OCI-LY1 (cell line): ENCODE measurements around the gene LHX2.

Source experiments
- H2AFZ ChIP-seq: fragments of 200-600 bp; sonication (generic), shearing (Covaris generic); 2 replicates; pipeline ENCODE4 v1.6.0; 2014; ENCODE audit warnings: antibody characterized with exemption, mild to moderate bottlenecking, low read length
- H3F3A ChIP-seq: fragments of 200-600 bp; sonication (generic), shearing (Covaris generic); 2 replicates; pipeline ENCODE4 v1.6.0; 2014; ENCODE audit warnings: mild to moderate bottlenecking, antibody characterized with exemption, low read length, moderate library complexity; ENCODE audit not compliant: insufficient read depth
- H3K27ac ChIP-seq: fragments of 200-600 bp; sonication (generic); 2 replicates; pipeline ENCODE4 v1.5.1; 2014; ENCODE audit warnings: low read length, mixed run types, mild to moderate bottlenecking, low read depth; ENCODE audit not compliant: poor library complexity, severe bottlenecking
- H3K27me3 ChIP-seq: fragments of 200-600 bp; sonication (generic); 2 replicates; pipeline ENCODE4 v1.6.0; 2014; ENCODE audit warnings: antibody characterized with exemption, mild to moderate bottlenecking, low read length, moderate library complexity; ENCODE audit not compliant: insufficient read depth
- H3K36me3 ChIP-seq: fragments of 200-600 bp; sonication (generic); 2 replicates; pipeline ENCODE4 v1.6.1; 2014; ENCODE audit warnings: mild to moderate bottlenecking, antibody characterized with exemption, low read length, moderate library complexity, mixed read lengths; ENCODE audit not compliant: insufficient read depth
- H3K4me1 ChIP-seq: fragments of 200-600 bp; sonication (generic); 2 replicates; pipeline ENCODE4 v1.5.1; 2014; ENCODE audit warnings: mild to moderate bottlenecking, low read length, moderate library complexity; ENCODE audit not compliant: insufficient read depth, severe bottlenecking
- H3K4me2 ChIP-seq: fragments of 200-600 bp; sonication (generic), shearing (Covaris generic); 2 replicates; pipeline ENCODE4 v1.6.1; 2014; ENCODE audit warnings: low read length
- H3K4me3 ChIP-seq: fragments of 200-600 bp; sonication (generic); 2 replicates; pipeline ENCODE4 v1.5.1; 2014; ENCODE audit warnings: low read length, low read depth, mild to moderate bottlenecking, mixed read lengths; ENCODE audit not compliant: poor library complexity, severe bottlenecking
- H3K79me2 ChIP-seq: fragments of 200-600 bp; shearing (Covaris generic); 2 replicates; pipeline ENCODE4 v1.6.1; 2016; ENCODE audit warnings: mixed run types, low read length, mixed read lengths; ENCODE audit not compliant: insufficient read depth
- H3K9ac ChIP-seq: fragments of 200-600 bp; sonication (generic), shearing (Covaris generic); 2 replicates; pipeline ENCODE4 v1.6.1; 2014; ENCODE audit warnings: mild to moderate bottlenecking, low read length, mixed read lengths
- H3K9me2 ChIP-seq: fragments of 200-600 bp; sonication (generic), shearing (Covaris generic); 2 replicates; pipeline ENCODE4 v1.6.1; 2014; ENCODE audit warnings: low read depth, mild to moderate bottlenecking, low read length, mixed read lengths
- H3K9me3 ChIP-seq: fragments of 200-600 bp; shearing (Covaris generic); 2 replicates; pipeline ENCODE4 v1.6.1; 2014; ENCODE audit warnings: low read length, mixed read lengths
- H4K20me1 ChIP-seq: fragments of 200-600 bp; sonication (generic), shearing (Covaris generic); 2 replicates; pipeline ENCODE4 v1.6.0; 2016; ENCODE audit warnings: mild to moderate bottlenecking, low read length; ENCODE audit not compliant: insufficient read depth
- EZH2 ChIP-seq: fragments of 200-600 bp; sonication (generic), shearing (Covaris generic); IDR thresholded peaks from 2 replicates; pipeline ENCODE4 v1.8.0; 2017; ENCODE audit warnings: borderline replicate concordance, mixed run types, mild to moderate bottlenecking, antibody characterized with exemption, low read length, moderate library complexity, mixed read lengths
- TF ChIP-seq, protein P1 (sequence below): fragments of 200-600 bp; sonication (generic), shearing (Covaris generic); IDR thresholded peaks from 2 replicates; pipeline ENCODE4 v1.5.1; 2017; ENCODE audit warnings: mild to moderate bottlenecking, antibody characterized with exemption, low read length, moderate library complexity, mixed read lengths

The LHX2 gene

DNA sequence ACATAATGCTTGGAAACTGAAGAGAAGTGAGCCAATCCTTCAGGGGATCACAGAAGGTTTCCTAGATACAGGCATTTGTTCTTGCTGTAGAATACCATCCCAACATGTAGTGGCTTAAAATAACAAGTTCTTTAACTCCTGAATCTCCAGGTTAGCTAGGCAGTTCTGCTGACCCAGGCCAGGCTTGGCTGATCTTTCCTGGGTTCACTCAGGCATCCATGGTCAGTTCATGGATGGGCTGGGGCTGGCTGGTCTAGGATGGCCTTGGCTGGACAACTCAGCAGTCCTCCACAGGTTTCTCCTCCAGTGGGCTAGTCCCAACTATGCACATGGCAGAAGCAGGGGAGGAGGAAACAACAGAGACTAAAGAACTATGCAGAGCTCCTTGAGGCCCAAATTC lies 44.2 kb upstream of the LHX2 start:
- H3F3A ChIP-seq, result no peaks in the 10 kb centered on the region
- no peaks in the 10 kb centered on the region for H3K4me1 ChIP-seq
- H3K9ac ChIP-seq, result no peak overlapping the region
- H4K20me1 ChIP-seq, result no peaks in the 10 kb centered on the region
- H3K36me3 ChIP-seq, result no peaks in the 10 kb centered on the region
- H3K27ac ChIP-seq, result no peak overlapping the region
- H2AFZ ChIP-seq, result no peak overlapping the region
- no peaks in the 10 kb centered on the region for H3K9me3 ChIP-seq
- H3K79me2 ChIP-seq, result no peaks in the 10 kb centered on the region
- no peaks in the 10 kb centered on the region; the same call in 1 of the 2 replicates for H3K27me3 ChIP-seq
- no peak overlapping the region for H3K4me2 ChIP-seq
- TF ChIP-seq, protein P1, sequence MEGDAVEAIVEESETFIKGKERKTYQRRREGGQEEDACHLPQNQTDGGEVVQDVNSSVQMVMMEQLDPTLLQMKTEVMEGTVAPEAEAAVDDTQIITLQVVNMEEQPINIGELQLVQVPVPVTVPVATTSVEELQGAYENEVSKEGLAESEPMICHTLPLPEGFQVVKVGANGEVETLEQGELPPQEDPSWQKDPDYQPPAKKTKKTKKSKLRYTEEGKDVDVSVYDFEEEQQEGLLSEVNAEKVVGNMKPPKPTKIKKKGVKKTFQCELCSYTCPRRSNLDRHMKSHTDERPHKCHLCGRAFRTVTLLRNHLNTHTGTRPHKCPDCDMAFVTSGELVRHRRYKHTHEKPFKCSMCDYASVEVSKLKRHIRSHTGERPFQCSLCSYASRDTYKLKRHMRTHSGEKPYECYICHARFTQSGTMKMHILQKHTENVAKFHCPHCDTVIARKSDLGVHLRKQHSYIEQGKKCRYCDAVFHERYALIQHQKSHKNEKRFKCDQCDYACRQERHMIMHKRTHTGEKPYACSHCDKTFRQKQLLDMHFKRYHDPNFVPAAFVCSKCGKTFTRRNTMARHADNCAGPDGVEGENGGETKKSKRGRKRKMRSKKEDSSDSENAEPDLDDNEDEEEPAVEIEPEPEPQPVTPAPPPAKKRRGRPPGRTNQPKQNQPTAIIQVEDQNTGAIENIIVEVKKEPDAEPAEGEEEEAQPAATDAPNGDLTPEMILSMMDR, result no peak
- no peak for TF ChIP-seq EZH2
- H3K4me3 ChIP-seq, result no peak overlapping the region
- no peaks in the 10 kb centered on the region for H3K9me2 ChIP-seq

DNA sequence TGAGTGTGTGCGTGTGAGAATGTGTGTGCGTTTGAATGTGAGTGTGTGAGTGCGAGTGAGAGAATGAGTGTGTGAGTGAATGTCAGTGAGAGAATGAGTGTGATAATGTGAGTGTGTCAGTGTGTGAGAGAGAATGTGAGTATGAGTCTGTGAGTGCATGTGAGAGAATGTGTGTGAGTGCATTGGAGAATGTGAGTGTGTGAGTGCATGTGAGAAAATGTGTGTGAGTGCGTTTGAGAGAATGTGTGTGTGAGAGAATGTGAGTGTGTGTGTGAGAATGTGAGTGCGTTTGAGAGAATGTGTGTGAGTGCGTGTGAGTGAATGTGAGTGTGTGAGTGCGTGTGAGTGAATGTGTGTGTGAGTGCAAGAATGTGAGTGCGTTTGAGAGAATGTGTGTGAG lies 39.0 kb upstream of the LHX2 start:
- Histone ChIP-seq H4K20me1 (no peaks in the 10 kb centered on the region), H3K36me3 (no peaks in the 10 kb centered on the region), H3K79me2 (no peaks in the 10 kb centered on the region), H3K9me3 (no peaks in the 10 kb centered on the region), H3K4me2 (no peak overlapping the region), H3F3A (no peaks in the 10 kb centered on the region), H3K27ac (no peak overlapping the region), H2AFZ (no peak overlapping the region), H3K27me3 (no peaks in the 10 kb centered on the region; the same call in 1 of the 2 replicates), H3K4me3 (no peak overlapping the region), H3K9me2 (no peaks in the 10 kb centered on the region), H3K9ac (no peak overlapping the region), H3K4me1 (no peaks in the 10 kb centered on the region)
- TF ChIP-seq EZH2, result no peak
- TF ChIP-seq, protein P1, result no peak

DNA sequence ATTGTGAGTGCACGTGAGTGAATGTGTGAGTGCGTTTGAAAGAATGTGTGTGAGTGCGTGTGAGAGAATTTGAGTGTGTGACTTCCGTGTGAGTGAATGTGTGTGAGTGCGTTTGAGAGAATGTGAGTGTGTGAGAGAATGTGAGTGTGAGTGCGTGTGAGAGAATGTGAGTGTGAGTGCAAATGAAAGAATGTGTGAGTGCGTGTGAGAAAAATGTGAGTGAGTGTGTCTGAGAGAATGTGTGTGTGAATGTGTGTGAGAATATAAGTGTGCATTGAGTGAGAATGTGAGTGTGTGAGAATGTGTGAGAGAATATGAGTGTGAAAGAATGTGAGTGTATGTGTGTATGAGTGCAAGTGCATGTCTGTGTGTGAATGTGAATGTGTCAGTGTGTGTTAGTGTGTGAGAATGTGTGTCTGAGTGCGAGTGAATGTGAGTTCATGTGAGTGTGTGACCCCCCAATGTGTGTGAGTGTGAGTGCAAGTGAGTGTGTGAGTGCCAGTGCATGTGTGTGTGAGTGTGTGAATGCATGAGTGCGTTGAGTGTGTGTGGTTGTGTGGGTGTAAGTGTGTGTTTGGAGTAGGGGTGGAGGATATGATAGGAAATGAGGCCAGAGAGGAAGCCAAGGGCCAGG lies 37.9 kb upstream of the LHX2 start:
- no peaks in the 10 kb centered on the region for H3K36me3 ChIP-seq

More for the DNA sequence above, 37.9 kb upstream of the LHX2 start:
- H3K79me2 ChIP-seq, result no peaks in the 10 kb centered on the region
- H3K4me1 ChIP-seq, result no peaks in the 10 kb centered on the region
- H3K27ac ChIP-seq, result no peak overlapping the region
- no peak overlapping the region for H3K9ac ChIP-seq
- H3K27me3 ChIP-seq, result no peaks in the 10 kb centered on the region; the same call in 1 of the 2 replicates
- TF ChIP-seq, protein P1, result no peak
- TF ChIP-seq EZH2, result no peak
- H3K9me2 ChIP-seq, result no peaks in the 10 kb centered on the region
- H3K9me3 ChIP-seq, result no peaks in the 10 kb centered on the region
- no peak overlapping the region for H3K4me2 ChIP-seq
- H2AFZ ChIP-seq, result no peak overlapping the region
- H3F3A ChIP-seq, result no peaks in the 10 kb centered on the region
- no peaks in the 10 kb centered on the region for H4K20me1 ChIP-seq
- no peak overlapping the region for H3K4me3 ChIP-seq
